Naive thymus-derived CD4-positive, alpha-beta T cell (primary cell): Measurements from ENCODE around the gene P2RX2. TPM values are rescaled to one million over a fixed set of nuclear protein-coding genes. Genes with fewer than 3 reads are reported as not detected.

Experiments used
- ATAC-seq: fragments of 150-1000 bp; cut with Tn5 transposase; 2 replicates; pipeline ENCODE4 v1.10.0; 2021; ENCODE audit warnings: mild to moderate bottlenecking, moderate library complexity
- CTCF ChIA-PET: fragments of 350-600 bp; sonication (Branson Sonifier 250); formaldehyde crosslinking; loops from one replicate; lab custom pipeline; 2021; ENCODE audit warnings: antibody characterized with exemption; lab: Charles Lee
- POLR2A ChIA-PET: fragments of 350-600 bp; sonication (Branson Sonifier 250); formaldehyde crosslinking; loops from one replicate; lab custom pipeline; 2021; ENCODE audit warnings: antibody characterized with exemption, inconsistent platforms; lab: Charles Lee
- DNase-seq, 9 donors: peaks; one replicate each; pipeline versions ENCODE4 v3.0.0 to v3.0.0-alpha.2; 2020 to 2022; ENCODE audit warnings: mixed read lengths in 1 of 9
- H3K27ac ChIP-seq: one replicate; pipeline ENCODE4 v1.7.0; 2013; ENCODE audit warnings: mild to moderate bottlenecking, low read depth, low read length, moderate library complexity
- H3K27me3 ChIP-seq, 2 donors: one replicate each; pipeline ENCODE4 v1.7.0; 2013; ENCODE audit warnings: low read length in 2 of 2, mild to moderate bottlenecking in 2 of 2, moderate library complexity in 2 of 2; ENCODE audit not compliant: control insufficient read depth in 2 of 2, insufficient read depth in 2 of 2
- H3K36me3 ChIP-seq, 3 experiments: 1 replicate in 2 of 3; 2 replicates in 1 of 3; pipeline ENCODE4 v1.7.0; 2013; ENCODE audit warnings: low read length in 3 of 3, mild to moderate bottlenecking in 3 of 3, moderate library complexity in 1 of 3; ENCODE audit not compliant: insufficient read depth in 3 of 3, control insufficient read depth in 2 of 3
- H3K4me1 ChIP-seq, 2 donors: one replicate each; pipeline ENCODE4 v1.7.0; 2013; ENCODE audit warnings: low read length in 2 of 2, mild to moderate bottlenecking in 2 of 2, moderate library complexity in 1 of 2; ENCODE audit not compliant: control insufficient read depth in 2 of 2, insufficient read depth in 2 of 2
- H3K4me3 ChIP-seq: 2 replicates; pipeline ENCODE4 v1.7.0; 2013; ENCODE audit warnings: mild to moderate bottlenecking, low read length
- H3K9me3 ChIP-seq, 3 experiments: 1 replicate in 2 of 3; 2 replicates in 1 of 3; pipeline ENCODE4 v1.7.0; 2013; ENCODE audit warnings: low read length in 3 of 3; ENCODE audit not compliant: control insufficient read depth in 2 of 3
- H3K27ac Mint-ChIP-seq, 9 donors: one replicate each; pipeline ENCODE4 v1.8.0; 2020 to 2022; ENCODE audit warnings: mixed read lengths in 9 of 9, mild to moderate bottlenecking in 8 of 9, moderate library complexity in 5 of 9, inconsistent platforms in 2 of 9
- H3K27me3 Mint-ChIP-seq, 5 donors: one replicate each; pipeline ENCODE4 v1.8.0; 2021 to 2022; ENCODE audit warnings: mixed read lengths in 5 of 5, mild to moderate bottlenecking in 1 of 5
- H3K36me3 Mint-ChIP-seq, 5 donors: one replicate each; pipeline ENCODE4 v1.8.0; 2020 to 2022; ENCODE audit warnings: mixed read lengths in 5 of 5, mild to moderate bottlenecking in 3 of 5, inconsistent platforms in 1 of 5
- H3K4me1 Mint-ChIP-seq, 7 donors: one replicate each; pipeline ENCODE4 v1.8.0; 2020 to 2022; ENCODE audit warnings: mixed read lengths in 7 of 7, mild to moderate bottlenecking in 3 of 7, inconsistent platforms in 1 of 7
- H3K4me3 Mint-ChIP-seq, 10 donors: one replicate each; pipeline ENCODE4 v1.8.0; 2020 to 2022; ENCODE audit warnings: mild to moderate bottlenecking in 10 of 10, mixed read lengths in 10 of 10, moderate library complexity in 6 of 10, inconsistent platforms in 2 of 10
- H3K9me3 Mint-ChIP-seq, 11 donors: one replicate each; pipeline ENCODE4 v1.8.0; 2020 to 2022; ENCODE audit warnings: mixed read lengths in 11 of 11, mild to moderate bottlenecking in 4 of 11, inconsistent platforms in 1 of 11, moderate library complexity in 1 of 11
- intact Hi-C, 2 donors: fragments of 100-400 bp; cut with micrococcal nuclease; formaldehyde crosslinking; loops; one replicate each; pipeline ENCODE4 v1.15.1; 2023
- microRNA-seq: library from miRNA; unstranded; fragments of <30 nt; microRNA quantifications from one replicate; pipeline ENCODE4 v1.2.0, GENCODE V29; 2022; ENCODE audit warnings: borderline microRNAs expressed
- polyA plus RNA-seq, 2 donors: library from polyadenylated mRNA; unstranded; fragments of 300-500 nt; fragmentation: Illumina TruSeq; gene quantifications; one replicate each; pipeline ENCODE4 v1.2.3, GENCODE V29; 2021
- total RNA-seq, 6 experiments: library from RNA in 5 of 6; stranded (reverse) in 5 of 6; gene quantifications; 1 replicate in 5 of 6; 2 replicates in 1 of 6; pipeline ENCODE4 v1.2.3 and lab custom pipeline; 2021 to 2026

The P2RX2 gene
- total and polyA plus RNA-seq, 7 experiments from 2014 or later: 0.32 TPM; not detected in 6

DNA sequence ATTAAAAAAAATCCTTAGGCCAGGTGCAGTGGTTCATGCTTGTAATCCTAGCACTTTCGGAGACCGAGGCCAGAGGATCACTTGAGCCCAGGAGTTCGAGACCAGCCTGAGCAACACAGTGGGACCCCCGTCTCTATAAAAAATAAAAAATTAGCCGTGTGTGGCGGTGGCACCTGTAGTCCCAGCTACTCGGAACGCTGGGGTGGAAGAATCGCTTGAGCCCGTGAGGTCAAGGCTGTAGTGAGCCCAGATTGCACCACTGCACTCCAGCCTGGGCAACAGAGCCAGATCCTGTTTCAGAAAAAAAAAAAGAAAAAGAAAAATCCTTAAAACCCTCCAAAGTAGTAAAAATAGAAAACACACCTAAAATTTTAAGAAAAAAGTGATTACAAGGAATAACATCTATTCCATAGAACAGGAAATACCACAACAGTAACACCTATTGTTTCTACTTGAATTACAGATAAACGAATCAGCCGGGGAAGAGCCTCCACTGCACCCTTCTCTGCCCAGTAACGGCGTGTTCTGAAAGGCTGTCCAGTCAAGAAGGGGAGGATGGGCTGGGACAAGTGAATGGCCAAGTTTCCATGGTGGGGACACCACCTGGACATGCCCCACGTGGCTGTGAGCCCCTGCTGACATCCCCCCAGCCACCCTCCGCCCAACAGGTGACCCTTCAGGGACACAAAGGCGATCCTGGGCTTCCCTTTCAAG is 50.7 kb downstream of the P2RX2 start:
- Mint-ChIP-seq H3K27me3 (no peaks in the 10 kb centered on the region), H3K27ac (no peak overlapping the region), H3K36me3 (peaks cover 24 to 52% (median 29%) of the 10 kb centered on the region in 5 donors), H3K4me3 (no peak overlapping the region), H3K9me3 (peaks cover 0 to 2% (median 0%) of the 10 kb centered on the region in 11 donors), H3K4me1 (peaks cover 0 to 7% (median 5%) of the 10 kb centered on the region in 7 donors)
- CTCF ChIA-PET: no interaction called here
- no peak overlapping the region for H3K27ac ChIP-seq
- ATAC-seq (no peak), DNase-seq (no peak)
- H3K4me1 ChIP-seq: no peaks in the 10 kb centered on the region
- no peaks in the 10 kb centered on the region for H3K9me3 ChIP-seq
- POLR2A ChIA-PET: no interaction called here
- H3K36me3 ChIP-seq: peaks cover 0 to 73% (median 6%) of the 10 kb centered on the region in 3 experiments
- H3K4me3 ChIP-seq: no peak overlapping the region
- H3K27me3 ChIP-seq: no peaks in the 10 kb centered on the region
- intact Hi-C loops: no loop called here

Small RNA genes lying within 50 kb of the gene (microRNA-seq; reads per million reads assigned to microRNA genes)
- gene MIR6763: not detected

Other genes with a start within 250 kb of the P2RX2 start
- gene FBRSL1, start 128.6 kb upstream of the P2RX2 start, total RNA-seq: 100 to 1,000 TPM in 2 of 5 experiments, 10 to 100 TPM in 3; 56.3 to 105 (median 93.0) TPM
- gene FBRSL1, start 128.6 kb upstream of the P2RX2 start, polyA plus RNA-seq: under 1 TPM; 0.77 to 0.92 TPM
- gene LRCOL1, start 8.2 kb upstream of the P2RX2 start, total RNA-seq: not detected
- gene LRCOL1, start 8.2 kb upstream of the P2RX2 start, polyA plus RNA-seq: not detected
- gene POLE, start 68.6 kb downstream of the P2RX2 start, total RNA-seq: 100 to 1,000 TPM in 1 of 5 experiments, 10 to 100 TPM in 4; 54.5 to 138 (median 62.1) TPM
- 1 to 10 TPM; 3.6 to 8.8 TPM for gene POLE, start 68.6 kb downstream of the P2RX2 start, polyA plus RNA-seq
- gene PXMP2, start 68.8 kb downstream of the P2RX2 start, total RNA-seq: 10 to 100 TPM in 1 of 5 experiments, 1 to 10 TPM in 4; 2.6 to 26.8 (median 5.4) TPM
- gene PXMP2, start 68.8 kb downstream of the P2RX2 start, polyA plus RNA-seq: 10 to 100 TPM; 10.4 to 11.1 TPM
- gene PGAM5, start 92.1 kb downstream of the P2RX2 start, total RNA-seq: 10 to 100 TPM; 19.3 to 51.7 (median 21.4) TPM
- 10 to 100 TPM; 15.3 to 26.6 TPM for gene PGAM5, start 92.1 kb downstream of the P2RX2 start, polyA plus RNA-seq
- gene ANKLE2, start 143.1 kb downstream of the P2RX2 start, total RNA-seq: 10 to 100 TPM; 69.5 to 95.5 (median 92.2) TPM
- gene ANKLE2, start 143.1 kb downstream of the P2RX2 start, polyA plus RNA-seq: 10 to 100 TPM; 21.5 to 34.3 TPM
- gene GOLGA3, start 210.1 kb downstream of the P2RX2 start, total RNA-seq: 10 to 100 TPM; 46.3 to 65.7 (median 63.6) TPM
- 10 to 100 TPM; 11.7 to 16.6 TPM for gene GOLGA3, start 210.1 kb downstream of the P2RX2 start, polyA plus RNA-seq